PC-9 (cell line): ENCODE data around the gene ZNF197. TPM values are rescaled to one million over a fixed set of nuclear protein-coding genes. Genes with fewer than 3 reads are reported as not detected.

Source experiments
- BruUV-seq: library from RNA; stranded (reverse); fragments of 400-500 nt; replicated peaks from 2 replicates; lab custom pipeline; 2021; lab: Mats Ljungman, UMichigan
- CTCF ChIA-PET: fragments of 300-600 bp; sonication (Branson Sonifier 250); formaldehyde crosslinking; loops from one replicate; lab custom pipeline; 2022; ENCODE audit warnings: antibody characterized with exemption; lab: Charles Lee
- POLR2A ChIA-PET: fragments of 300-600 bp; sonication (Branson Sonifier 250); formaldehyde crosslinking; loops from one replicate; lab custom pipeline; 2022; ENCODE audit warnings: antibody characterized with exemption; ENCODE audit not compliant: unreplicated experiment; lab: Charles Lee
- DNase-seq, 2 experiments: peaks; one replicate each; pipeline versions ENCODE4 v3.0.0 to v3.0.0-alpha.2; 2015 to 2022; ENCODE audit warnings: mixed read lengths in 1 of 2
- H2AFZ ChIP-seq: fragments of 200-600 bp; sonication (generic); 2 replicates; pipeline ENCODE4 v1.8.1; 2017; ENCODE audit warnings: antibody characterized with exemption
- H3F3A ChIP-seq: fragments of 200-600 bp; sonication (generic); 2 replicates; pipeline ENCODE4 v1.8.1; 2017; ENCODE audit warnings: antibody characterized with exemption, mild to moderate bottlenecking, low read depth; ENCODE audit not compliant: insufficient read depth
- H3K27ac ChIP-seq: fragments of 200-600 bp; sonication (generic); 2 replicates; pipeline ENCODE4 v1.6.1; 2016; ENCODE audit warnings: mixed run types
- H3K27me3 ChIP-seq: fragments of 200-600 bp; sonication (generic); 2 replicates; pipeline ENCODE4 v1.6.1; 2016; ENCODE audit warnings: low read depth, mixed run types; ENCODE audit not compliant: insufficient read depth
- H3K36me3 ChIP-seq: fragments of 200-600 bp; sonication (generic); 2 replicates; pipeline ENCODE4 v1.6.1; 2016; ENCODE audit warnings: low read depth, mixed run types
- H3K4me1 ChIP-seq: fragments of 200-600 bp; sonication (generic); replicated peaks from 2 replicates; pipeline ENCODE4 v1.6.1; 2016; ENCODE audit warnings: mixed run types; ENCODE audit not compliant: insufficient read depth
- H3K4me2 ChIP-seq: fragments of 200-600 bp; sonication (generic); 2 replicates; pipeline ENCODE4 v1.6.1; 2017; ENCODE audit warnings: mixed run types
- H3K4me3 ChIP-seq: fragments of 200-600 bp; sonication (generic); 2 replicates; pipeline ENCODE4 v1.6.1; 2016; ENCODE audit warnings: mixed run types
- H3K79me2 ChIP-seq: fragments of 200-600 bp; sonication (generic); 2 replicates; pipeline ENCODE4 v1.6.1; 2017; ENCODE audit warnings: low read depth, mixed run types
- H3K9me2 ChIP-seq: fragments of 200-600 bp; sonication (generic); 2 replicates; pipeline ENCODE4 v1.8.1; 2017; ENCODE audit warnings: mild to moderate bottlenecking; ENCODE audit not compliant: insufficient read depth
- H3K9me3 ChIP-seq: fragments of 200-600 bp; sonication (generic); 2 replicates; pipeline ENCODE4 v1.8.1; 2016; ENCODE audit warnings: low read depth; ENCODE audit not compliant: insufficient read depth
- H4K20me1 ChIP-seq: fragments of 200-600 bp; sonication (generic); 2 replicates; pipeline ENCODE4 v1.8.1; 2017; ENCODE audit not compliant: insufficient read depth
- EZH2 ChIP-seq: fragments of 200-600 bp; sonication (generic); IDR thresholded peaks from 2 replicates; pipeline ENCODE4 v1.8.0; 2017; ENCODE audit warnings: antibody characterized with exemption, low read depth
- intact Hi-C: fragments of 100-400 bp; cut with micrococcal nuclease; formaldehyde crosslinking; loops from one replicate; pipeline ENCODE4 v1.10.0; 2022; ENCODE audit not compliant: unreplicated experiment
- total RNA-seq: library from RNA; stranded (reverse); gene quantifications from 2 replicates; pipeline ENCODE4 v1.2.3, GENCODE V29; 2021
- TF ChIP-seq, protein P1 (sequence below): fragments of 200-600 bp; sonication (generic); conservative IDR thresholded peaks from 2 replicates; pipeline ENCODE4 v1.6.1; 2017; ENCODE audit warnings: mixed run types, antibody characterized with exemption, mild to moderate bottlenecking, moderate library complexity

ZNF197 gene
- total RNA-seq, 1 experiment from 2014 or later, result 9.5 TPM

DNA sequence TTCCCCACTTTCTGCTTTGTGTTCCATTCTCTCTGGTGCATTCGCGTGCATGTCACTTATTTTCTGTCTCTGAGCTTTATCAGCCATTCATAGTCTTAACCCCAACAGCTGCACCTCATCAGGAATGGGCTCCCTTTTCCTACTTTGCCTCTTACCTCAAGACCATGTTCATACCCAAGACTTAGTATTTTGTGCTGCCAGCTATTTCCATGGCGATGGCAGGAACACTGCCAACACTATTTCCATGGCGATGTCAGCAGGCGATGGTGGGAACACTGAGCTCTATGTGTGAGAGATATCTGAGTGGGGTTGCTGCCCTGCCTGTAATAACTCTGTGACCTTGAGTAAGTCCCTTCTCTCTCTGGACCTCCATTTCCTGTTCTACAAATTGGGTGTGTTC, 29.2 kb downstream of the ZNF197 start:
- no peak for DNase-seq
- Histone ChIP-seq H3K79me2 (peaks cover 9% of the 10 kb centered on the region), H4K20me1 (no peaks in the 10 kb centered on the region), H3K27me3 (no peaks in the 10 kb centered on the region), H3K27ac (no peak overlapping the region), H3F3A (no peaks in the 10 kb centered on the region), H2AFZ (no peak overlapping the region), H3K36me3 (peaks cover 25% of the 10 kb centered on the region; the same call in 1 of the 2 replicates), H3K4me2 (no peak overlapping the region), H3K9me2 (no peaks in the 10 kb centered on the region), H3K4me1 (0 out of 2 replicates have a peak, but pooled peaks cover 3% of the 10 kb centered on the region), H3K4me3 (no peak overlapping the region), H3K9me3 (0 out of 2 replicates have a peak, but pooled peaks cover 4% of the 10 kb centered on the region)
- ChIA-PET CTCF (no interaction called here), POLR2A (no interaction called here)
- no peak for TF ChIP-seq EZH2
- TF ChIP-seq, protein P1, sequence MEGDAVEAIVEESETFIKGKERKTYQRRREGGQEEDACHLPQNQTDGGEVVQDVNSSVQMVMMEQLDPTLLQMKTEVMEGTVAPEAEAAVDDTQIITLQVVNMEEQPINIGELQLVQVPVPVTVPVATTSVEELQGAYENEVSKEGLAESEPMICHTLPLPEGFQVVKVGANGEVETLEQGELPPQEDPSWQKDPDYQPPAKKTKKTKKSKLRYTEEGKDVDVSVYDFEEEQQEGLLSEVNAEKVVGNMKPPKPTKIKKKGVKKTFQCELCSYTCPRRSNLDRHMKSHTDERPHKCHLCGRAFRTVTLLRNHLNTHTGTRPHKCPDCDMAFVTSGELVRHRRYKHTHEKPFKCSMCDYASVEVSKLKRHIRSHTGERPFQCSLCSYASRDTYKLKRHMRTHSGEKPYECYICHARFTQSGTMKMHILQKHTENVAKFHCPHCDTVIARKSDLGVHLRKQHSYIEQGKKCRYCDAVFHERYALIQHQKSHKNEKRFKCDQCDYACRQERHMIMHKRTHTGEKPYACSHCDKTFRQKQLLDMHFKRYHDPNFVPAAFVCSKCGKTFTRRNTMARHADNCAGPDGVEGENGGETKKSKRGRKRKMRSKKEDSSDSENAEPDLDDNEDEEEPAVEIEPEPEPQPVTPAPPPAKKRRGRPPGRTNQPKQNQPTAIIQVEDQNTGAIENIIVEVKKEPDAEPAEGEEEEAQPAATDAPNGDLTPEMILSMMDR, result no peak
- intact Hi-C loops, result no loop called here
- no TSS peak for BruUV-seq

DNA sequence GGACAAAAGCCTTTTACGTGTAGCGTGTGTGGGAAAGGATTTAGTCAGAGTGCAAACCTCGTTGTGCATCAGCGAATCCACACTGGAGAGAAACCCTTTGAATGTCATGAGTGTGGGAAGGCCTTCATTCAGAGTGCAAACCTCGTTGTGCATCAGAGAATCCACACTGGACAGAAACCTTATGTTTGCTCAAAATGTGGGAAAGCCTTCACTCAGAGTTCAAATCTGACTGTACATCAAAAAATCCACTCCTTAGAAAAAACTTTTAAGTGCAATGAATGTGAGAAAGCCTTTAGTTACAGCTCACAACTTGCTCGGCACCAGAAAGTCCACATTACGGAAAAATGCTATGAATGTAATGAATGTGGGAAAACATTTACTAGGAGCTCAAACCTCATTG, 34.2 kb downstream of the ZNF197 start:
- H3K27me3 ChIP-seq, result no peaks in the 10 kb centered on the region
- H2AFZ ChIP-seq, result no peak overlapping the region
- H3K4me3 ChIP-seq, result no peak overlapping the region
- no peaks in the 10 kb centered on the region for H3F3A ChIP-seq
- POLR2A ChIA-PET, result no interaction called here
- H3K4me2 ChIP-seq, result no peak overlapping the region
- H4K20me1 ChIP-seq, result no peaks in the 10 kb centered on the region
- H3K9me3 ChIP-seq, result no peaks in the 10 kb centered on the region; the same call in 1 of the 2 replicates
- peaks cover 37% of the 10 kb centered on the region for H3K36me3 ChIP-seq
- no peaks in the 10 kb centered on the region for H3K4me1 ChIP-seq
- intact Hi-C loops, result no loop called here
- no peaks in the 10 kb centered on the region for H3K9me2 ChIP-seq
- no peaks in the 10 kb centered on the region for H3K79me2 ChIP-seq
- BruUV-seq, result no TSS peak
- no peak for DNase-seq
- TF ChIP-seq EZH2, result no peak
- TF ChIP-seq, protein P1, result no peak
- CTCF ChIA-PET, result no interaction called here
- H3K27ac ChIP-seq, result no peak overlapping the region

DNA sequence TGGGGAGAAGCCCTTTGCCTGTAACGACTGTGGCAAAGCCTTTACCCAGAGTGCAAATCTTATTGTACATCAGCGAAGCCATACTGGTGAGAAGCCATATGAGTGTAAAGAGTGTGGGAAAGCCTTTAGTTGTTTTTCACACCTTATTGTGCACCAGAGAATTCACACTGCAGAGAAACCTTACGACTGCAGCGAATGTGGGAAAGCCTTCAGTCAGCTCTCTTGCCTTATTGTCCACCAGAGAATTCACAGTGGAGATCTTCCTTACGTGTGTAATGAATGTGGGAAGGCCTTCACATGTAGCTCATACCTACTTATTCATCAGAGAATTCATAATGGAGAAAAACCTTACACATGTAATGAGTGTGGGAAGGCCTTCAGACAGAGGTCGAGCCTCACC, 34.6 kb downstream of the ZNF197 start:
- intact Hi-C loops, result no loop called here
- H4K20me1 ChIP-seq, result no peaks in the 10 kb centered on the region
- BruUV-seq, result no TSS peak
- H3K79me2 ChIP-seq, result no peaks in the 10 kb centered on the region
- no peak overlapping the region for H3K4me3 ChIP-seq
- H3K4me1 ChIP-seq, result no peaks in the 10 kb centered on the region
- H3K27ac ChIP-seq, result no peak overlapping the region
- H2AFZ ChIP-seq, result no peak overlapping the region
- ChIA-PET CTCF (no interaction called here), POLR2A (no interaction called here)
- H3K27me3 ChIP-seq, result no peaks in the 10 kb centered on the region
- H3K36me3 ChIP-seq, result peaks cover 37% of the 10 kb centered on the region
- no peaks in the 10 kb centered on the region for H3K9me2 ChIP-seq
- TF ChIP-seq, protein P1, result no peak
- no peak for TF ChIP-seq EZH2
- no peak for DNase-seq
- no peak overlapping the region for H3K4me2 ChIP-seq
- H3F3A ChIP-seq, result no peaks in the 10 kb centered on the region
- no peaks in the 10 kb centered on the region; the same call in 1 of the 2 replicates for H3K9me3 ChIP-seq
